Astrocyte of the spinal cord (primary cell): Measurements from ENCODE around the gene PRR4.

Experiments used
- DNase-seq: peaks from one replicate; pipeline ENCODE4 v3.0.0; 2011; ENCODE audit warnings: low read depth, low spot score
- H3K4me3 ChIP-seq: 2 replicates; pipeline ENCODE4 v1.5.1; 2011; ENCODE audit warnings: low read depth, mild to moderate bottlenecking, low read length, moderate library complexity
- CTCF ChIP-seq: IDR thresholded peaks from 2 replicates; pipeline ENCODE4 v1.5.1; 2012; ENCODE audit warnings: low read depth, mild to moderate bottlenecking, low read length, inconsistent platforms
- in situ Hi-C: cut with HindIII; loops from 2 replicates; pipeline ENCODE4 v1.10.0; 2017; ENCODE audit warnings: low sequenced_read_pairs

PRR4 gene

GRCh38 chr12:10842862-10843261 lies 6.4 kb downstream of the PRR4 start:
- no peak for DNase-seq
- in situ Hi-C loops: no loop called here
- H3K4me3 ChIP-seq: no peak overlapping the region
- no peak for TF ChIP-seq CTCF

- no peak overlapping the region for H3K4me3 ChIP-seq
- in situ Hi-C loops: no loop called here
- no peak for TF ChIP-seq CTCF
- DNase-seq: no peak
Measured at GRCh38 chr12:10838461-10838860, 10.8 kb downstream of the PRR4 start.

- DNase-seq: no peak
- H3K4me3 ChIP-seq: no peak overlapping the region
- in situ Hi-C loops: no loop called here
- no peak for TF ChIP-seq CTCF
Measured at GRCh38 chr12:10829994-10830393, 19.3 kb downstream of the PRR4 start.

- no peak for DNase-seq
- in situ Hi-C loops: no loop called here
- no peak for TF ChIP-seq CTCF
- H3K4me3 ChIP-seq: no peak within 1 kb of the TSS
Measured at GRCh38 chr12:10826258-10826657, 23.0 kb downstream of the PRR4 start, which contains the start of gene TAS2R10. Gene TAS2R10 (minus strand): TSS chr12:10826358. CDS start chr12:10826269, 89 bp downstream.

GRCh38 chr12:10824957-10825356 lies 24.3 kb downstream of the PRR4 start:
- H3K4me3 ChIP-seq: no peak overlapping the region
- in situ Hi-C loops: no loop called here

GRCh38 chr12:10811883-10812536 lies 37.3 kb downstream of the PRR4 start:
- DNase-seq: no peak
- in situ Hi-C loops: no loop called here
- no peak for TF ChIP-seq CTCF
- H3K4me3 ChIP-seq: no peak overlapping the region

More at GRCh38 chr12:10824957-10825356, 24.3 kb downstream of the PRR4 start:
- no peak for DNase-seq
- no peak for TF ChIP-seq CTCF
